ENCODE results near the gene APOH. TPM values are rescaled to one million over a fixed set of nuclear protein-coding genes. Genes with fewer than 3 reads are reported as not detected.
A peak's percentile ranks its signal among the peaks of the same experiment; 100 is the strongest.

APOH gene, protein sequence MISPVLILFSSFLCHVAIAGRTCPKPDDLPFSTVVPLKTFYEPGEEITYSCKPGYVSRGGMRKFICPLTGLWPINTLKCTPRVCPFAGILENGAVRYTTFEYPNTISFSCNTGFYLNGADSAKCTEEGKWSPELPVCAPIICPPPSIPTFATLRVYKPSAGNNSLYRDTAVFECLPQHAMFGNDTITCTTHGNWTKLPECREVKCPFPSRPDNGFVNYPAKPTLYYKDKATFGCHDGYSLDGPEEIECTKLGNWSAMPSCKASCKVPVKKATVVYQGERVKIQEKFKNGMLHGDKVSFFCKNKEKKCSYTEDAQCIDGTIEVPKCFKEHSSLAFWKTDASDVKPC
- total RNA-seq = 29.6 TPM
- long read RNA-seq, transcript APOH-201 (8 exons, 1,176 nt) = major isoform, 17 of 17 reads
- long read RNA-seq, partial matches to known transcripts = 0 of 17 reads
- long read RNA-seq, other reads (novel, unspliced or antisense) = 0 of 17 reads

- H3K27me3 ChIP-seq = no peaks in the 10 kb centered on the region
- ATAC-seq (no peak), DNase-seq (no peak)
- intact Hi-C loops (cut with DNase I) = no loop called here
- TF ChIP-seq, protein P1, sequence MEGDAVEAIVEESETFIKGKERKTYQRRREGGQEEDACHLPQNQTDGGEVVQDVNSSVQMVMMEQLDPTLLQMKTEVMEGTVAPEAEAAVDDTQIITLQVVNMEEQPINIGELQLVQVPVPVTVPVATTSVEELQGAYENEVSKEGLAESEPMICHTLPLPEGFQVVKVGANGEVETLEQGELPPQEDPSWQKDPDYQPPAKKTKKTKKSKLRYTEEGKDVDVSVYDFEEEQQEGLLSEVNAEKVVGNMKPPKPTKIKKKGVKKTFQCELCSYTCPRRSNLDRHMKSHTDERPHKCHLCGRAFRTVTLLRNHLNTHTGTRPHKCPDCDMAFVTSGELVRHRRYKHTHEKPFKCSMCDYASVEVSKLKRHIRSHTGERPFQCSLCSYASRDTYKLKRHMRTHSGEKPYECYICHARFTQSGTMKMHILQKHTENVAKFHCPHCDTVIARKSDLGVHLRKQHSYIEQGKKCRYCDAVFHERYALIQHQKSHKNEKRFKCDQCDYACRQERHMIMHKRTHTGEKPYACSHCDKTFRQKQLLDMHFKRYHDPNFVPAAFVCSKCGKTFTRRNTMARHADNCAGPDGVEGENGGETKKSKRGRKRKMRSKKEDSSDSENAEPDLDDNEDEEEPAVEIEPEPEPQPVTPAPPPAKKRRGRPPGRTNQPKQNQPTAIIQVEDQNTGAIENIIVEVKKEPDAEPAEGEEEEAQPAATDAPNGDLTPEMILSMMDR (IDR thresholded peaks at IDR 0.05) = no peak
- H3K4me3 ChIP-seq = no peak within 1 kb of the TSS
- H3K36me3 ChIP-seq = no peaks in the 10 kb centered on the region
- no peaks in the 10 kb centered on the region for H3K4me1 ChIP-seq
- H3K9me3 ChIP-seq = no peaks in the 10 kb centered on the region
- peak within 1 kb of the TSS; percentile 49 for H3K27ac ChIP-seq
Measured at GRCh38 chr17:66228887-66229782, at the start of gene APOH. Gene APOH, minus strand, starts transcription at chr17:66229415. Its CDS starts 36 bp downstream, at chr17:66229379.

DNA sequence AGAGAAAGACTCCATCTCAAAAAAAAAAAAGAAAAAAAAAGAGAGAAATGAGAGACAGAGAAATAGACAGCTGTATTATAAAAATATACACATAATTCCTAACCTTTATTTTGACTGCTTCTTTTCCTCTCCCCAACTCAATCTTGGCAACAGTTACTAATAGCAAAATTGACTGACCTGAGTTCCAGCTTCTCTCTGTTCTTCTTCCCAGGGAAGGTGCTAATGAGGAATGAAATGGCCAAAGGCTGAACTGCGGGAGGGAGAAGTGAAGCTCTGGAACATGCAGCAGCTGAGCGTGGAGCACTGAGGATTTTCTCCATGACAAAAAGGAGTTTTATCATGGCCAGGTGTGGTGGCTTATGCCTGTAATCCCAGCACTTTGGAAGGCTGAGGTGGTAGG lies 48.0 kb upstream of the APOH start:
- ATAC-seq (no peak), DNase-seq (no peak)
- Histone ChIP-seq H3K4me1 (no peaks in the 10 kb centered on the region), H3K27ac (no peak overlapping the region), H3K4me3 (no peak overlapping the region), H3K9me3 (no peaks in the 10 kb centered on the region), H3K27me3 (no peaks in the 10 kb centered on the region), H3K36me3 (no peaks in the 10 kb centered on the region)
- intact Hi-C loops (cut with DNase I) = no loop called here
- TF ChIP-seq, protein P1 (IDR thresholded peaks at IDR 0.05) = no peak

DNA sequence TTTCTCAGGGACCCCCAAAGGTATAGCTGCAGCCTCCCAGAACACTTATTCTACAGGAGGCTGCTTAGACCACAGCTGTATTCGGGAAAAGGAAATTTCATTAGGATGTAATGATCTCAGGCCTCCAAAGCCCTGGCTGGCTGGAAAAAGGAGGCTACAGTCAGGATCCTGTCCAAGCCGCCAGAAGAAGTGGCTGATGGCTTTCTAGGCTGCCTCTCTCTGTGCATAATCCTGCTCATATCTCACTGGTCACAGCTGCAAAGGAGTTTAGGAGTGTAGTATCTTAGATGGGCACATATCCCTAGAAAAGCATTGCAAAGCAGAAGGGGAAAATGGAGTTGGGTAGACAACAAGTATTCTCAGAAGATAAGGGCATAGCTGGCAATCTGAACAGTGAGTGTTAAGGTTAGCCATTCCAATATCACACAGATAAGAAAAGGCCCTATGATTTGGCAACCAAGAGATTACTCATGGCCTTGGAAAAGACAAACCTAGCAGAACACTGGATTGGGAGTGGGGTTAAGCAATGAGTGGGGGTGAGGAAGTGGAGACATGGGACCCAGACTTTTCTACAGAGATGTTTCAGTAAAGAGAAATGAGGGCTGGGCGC lies 47.2 kb upstream of the APOH start:
- TF ChIP-seq, protein P1 (IDR thresholded peaks at IDR 0.05) = no peak
- H3K27ac ChIP-seq = no peak overlapping the region
- ATAC-seq = no peak

DNA sequence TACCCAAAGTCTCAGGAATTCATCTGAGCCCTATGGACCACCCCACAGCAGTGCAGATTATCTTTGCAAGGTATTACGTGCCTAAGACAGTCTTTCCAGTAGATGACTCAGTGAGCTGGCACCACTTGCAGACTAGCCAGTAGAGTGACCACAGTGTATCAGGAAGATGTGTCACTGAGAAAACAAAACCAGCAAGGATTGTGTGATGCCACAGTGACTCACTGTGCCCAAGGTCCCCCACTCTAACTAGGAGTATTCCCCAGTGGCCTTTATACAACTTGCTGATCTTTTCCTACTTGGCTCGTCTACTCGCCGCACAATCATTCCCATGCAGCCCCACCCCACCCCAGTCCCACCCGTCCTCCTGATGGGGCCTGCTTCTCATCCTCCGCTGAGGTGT lies 46.4 kb upstream of the APOH start:
- Histone ChIP-seq H3K9me3 (no peaks in the 10 kb centered on the region), H3K4me3 (no peak overlapping the region), H3K36me3 (no peaks in the 10 kb centered on the region), H3K27me3 (no peaks in the 10 kb centered on the region), H3K4me1 (no peaks in the 10 kb centered on the region), H3K27ac (no peak overlapping the region)
- DNase-seq (no peak), ATAC-seq (no peak)
- intact Hi-C loops (cut with DNase I) = no loop called here
- TF ChIP-seq, protein P1 (IDR thresholded peaks at IDR 0.05) = no peak

More for the DNA sequence above, 47.2 kb upstream of the APOH start:
- Histone ChIP-seq H3K36me3 (no peaks in the 10 kb centered on the region), H3K9me3 (no peaks in the 10 kb centered on the region), H3K27me3 (no peaks in the 10 kb centered on the region), H3K4me1 (no peaks in the 10 kb centered on the region), H3K4me3 (no peak overlapping the region)
- intact Hi-C loops (cut with DNase I) = no loop called here
- no peak for DNase-seq

DNA sequence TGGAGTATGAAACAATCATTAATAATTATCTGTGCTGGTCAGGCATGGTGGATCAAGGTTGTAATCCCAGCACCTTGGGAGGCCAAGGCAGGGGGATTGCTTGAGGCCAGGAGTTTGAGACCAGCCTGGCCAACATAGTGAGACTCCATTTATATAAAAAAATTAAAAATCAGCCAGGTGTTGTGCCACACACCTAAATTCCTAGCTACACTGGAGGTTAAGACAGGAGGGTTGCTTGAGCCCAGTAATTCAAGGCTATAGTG lies 44.3 kb upstream of the APOH start:
- intact Hi-C loops (cut with DNase I) = no loop called here

More for the DNA sequence above, 44.3 kb upstream of the APOH start:
- Histone ChIP-seq H3K27ac (no peak overlapping the region), H3K36me3 (no peaks in the 10 kb centered on the region), H3K4me1 (no peaks in the 10 kb centered on the region), H3K9me3 (no peaks in the 10 kb centered on the region), H3K27me3 (no peaks in the 10 kb centered on the region), H3K4me3 (no peak overlapping the region)
- ATAC-seq (no peak), DNase-seq (no peak)
- TF ChIP-seq, protein P1 (IDR thresholded peaks at IDR 0.05) = no peak
